Activated CD8-positive, alpha-beta T cell treated with anti-CD3 and anti-CD28 coated beads for 36 hours (primary cell): ENCODE measurements around the gene NUDT3. TPM values are rescaled to one million over a fixed set of nuclear protein-coding genes. Genes with fewer than 3 reads are reported as not detected.
A peak's percentile ranks its signal among the peaks of the same experiment; 100 is the strongest.
"Not testable (repeated sequence)": the region's sequence is repeated elsewhere in the genome, so short reads cannot be mapped to it uniquely, and the experiment has no call there.

ENCODE experiments used
- ATAC-seq: fragments of 200-7000 bp; cut with Tn5 transposase; one replicate; pipeline ENCODE4 v1.10.0; 2021; ENCODE audit warnings: mild to moderate bottlenecking, moderate library complexity
- CTCF ChIA-PET: fragments of 350-600 bp; sonication (Branson Sonifier 250); formaldehyde crosslinking; loops from one replicate; lab custom pipeline; 2021; ENCODE audit warnings: antibody characterized with exemption; lab: Charles Lee
- POLR2A ChIA-PET: fragments of 350-600 bp; sonication (Branson Sonifier 250); formaldehyde crosslinking; loops from one replicate; lab custom pipeline; 2021; ENCODE audit warnings: antibody characterized with exemption; lab: Charles Lee
- DNase-seq: peaks from one replicate; pipeline ENCODE4 v3.0.0-alpha.2; 2020
- H3K27ac Mint-ChIP-seq: one replicate; pipeline ENCODE4 v1.8.0; 2021; ENCODE audit warnings: mild to moderate bottlenecking, mixed read lengths
- H3K27me3 Mint-ChIP-seq: one replicate; pipeline ENCODE4 v1.8.0; 2021; ENCODE audit warnings: mixed read lengths
- H3K36me3 Mint-ChIP-seq: one replicate; pipeline ENCODE4 v1.8.0; 2021; ENCODE audit warnings: low read depth, mixed read lengths
- H3K4me1 Mint-ChIP-seq: one replicate; pipeline ENCODE4 v1.8.0; 2021; ENCODE audit warnings: low read depth, mixed read lengths
- H3K4me3 Mint-ChIP-seq: one replicate; pipeline ENCODE4 v1.8.0; 2021; ENCODE audit warnings: mild to moderate bottlenecking, moderate library complexity, mixed read lengths
- H3K9me3 Mint-ChIP-seq: one replicate; pipeline ENCODE4 v1.8.0; 2021; ENCODE audit warnings: mixed read lengths
- CTCF ChIP-seq: fragments of 200-600 bp; IDR thresholded peaks from one replicate; pipeline ENCODE4 v1.8.0; 2022; ENCODE audit warnings: antibody characterized with exemption, mild to moderate bottlenecking
- intact Hi-C: fragments of 100-400 bp; cut with micrococcal nuclease; formaldehyde crosslinking; loops from one replicate; pipeline ENCODE4 v1.10.0; 2022
- total RNA-seq, 2 experiments: library from RNA; stranded (reverse); gene quantifications; one replicate each; pipeline ENCODE4 v1.2.3, GENCODE V29; 2021

NUDT3 gene
- total RNA-seq, 2 experiments from 2014 or later = 15.0 to 15.2 TPM

- Mint-ChIP-seq H3K27me3 (no peaks in the 10 kb centered on the region), H3K27ac (no peak overlapping the region), H3K4me1 (no peaks in the 10 kb centered on the region), H3K36me3 (no peaks in the 10 kb centered on the region), H3K9me3 (peaks cover 3% of the 10 kb centered on the region), H3K4me3 (no peak overlapping the region)
- ChIA-PET POLR2A (no interaction called here), CTCF (no interaction called here)
- no peak for ATAC-seq
- no peak for DNase-seq
- TF ChIP-seq CTCF = no peak
- intact Hi-C loops = no loop called here
Observed at GRCh38 chr6:34260576-34261267, 131.7 kb downstream of the NUDT3 start.

DNA sequence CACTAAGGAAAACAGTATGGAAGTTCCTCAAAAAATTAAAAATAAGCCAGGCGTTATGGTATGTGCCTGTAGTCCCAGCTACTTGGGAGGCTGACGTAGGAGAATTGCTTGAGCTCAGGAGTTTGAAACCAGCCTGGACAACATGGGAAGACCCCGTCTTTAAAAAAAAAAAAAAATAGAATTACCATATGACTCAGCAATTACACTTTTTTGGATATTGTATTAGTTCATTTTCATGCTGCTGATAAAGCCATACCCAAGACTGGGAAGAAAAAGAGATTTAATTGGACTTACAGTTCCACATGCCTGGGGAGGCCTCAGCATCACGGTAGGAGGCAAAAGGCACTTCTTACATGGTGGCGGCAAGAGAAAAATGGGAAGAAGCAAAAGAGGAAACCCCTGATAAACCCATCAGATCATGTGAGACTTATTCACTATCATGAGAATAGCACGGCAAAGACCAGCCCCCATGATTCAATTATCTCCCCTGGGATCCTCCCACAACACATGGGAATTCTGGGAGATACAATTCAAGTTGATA lies 132.9 kb downstream of the NUDT3 start:
- ATAC-seq (no peak), DNase-seq (no peak)
- intact Hi-C loops = no loop called here
- Mint-ChIP-seq H3K9me3 (peaks cover 3% of the 10 kb centered on the region), H3K36me3 (no peaks in the 10 kb centered on the region), H3K4me3 (no peak overlapping the region), H3K4me1 (no peaks in the 10 kb centered on the region), H3K27me3 (no peaks in the 10 kb centered on the region), H3K27ac (no peak overlapping the region)
- CTCF ChIA-PET = no interaction called here
- no peak for TF ChIP-seq CTCF
- POLR2A ChIA-PET = no interaction called here

- H3K9me3 Mint-ChIP-seq, H3K27me3 Mint-ChIP-seq, H3K4me3 Mint-ChIP-seq, DNase-seq, CTCF ChIA-PET, ATAC-seq, H3K36me3 Mint-ChIP-seq, POLR2A ChIA-PET, H3K4me1 Mint-ChIP-seq, intact Hi-C loops, H3K27ac Mint-ChIP-seq: not testable (repeated sequence)
Observed at GRCh38 chr6:34252395-34252794, 140.1 kb downstream of the NUDT3 start.

- no peaks in the 10 kb centered on the region for H3K27me3 Mint-ChIP-seq
- H3K27ac Mint-ChIP-seq = peak overlapping the region; percentile 89
- no peak for DNase-seq
- TF ChIP-seq CTCF = no peak
- peaks cover 10% of the 10 kb centered on the region for H3K36me3 Mint-ChIP-seq
- ChIA-PET POLR2A (interaction anchor here (0.6 to 5.7 kb wide), 10 partner anchors 13 to 976 kb away, joined by 3 to 33 read pairs (median 4); partner anchors contain the start of genes HMGA1, NUDT3 and RPS10), CTCF (interaction anchor here (0.6 to 4.6 kb wide), 31 partner anchors 18 to 542 kb away, joined by 3 to 61 read pairs (median 5); partner anchors contain the start of genes BLTP3A, NUDT3 and RPS10)
- peak; percentile 38 for ATAC-seq
- intact Hi-C loops = loop anchor here (1.0 to 5.0 kb wide), 2 partner anchors 142 to 358 kb away; no protein-coding TSS in a partner anchor
- H3K4me3 Mint-ChIP-seq = peak overlapping the region; percentile 85
- no peaks in the 10 kb centered on the region for H3K9me3 Mint-ChIP-seq
- H3K4me1 Mint-ChIP-seq = peaks cover 31% of the 10 kb centered on the region
Observed at GRCh38 chr6:34249469-34250261, 142.8 kb downstream of the NUDT3 start.

- peaks cover 15% of the 10 kb centered on the region for H3K36me3 Mint-ChIP-seq
- peaks cover 38% of the 10 kb centered on the region for H3K4me1 Mint-ChIP-seq
- DNase-seq = peak; percentile 97
- peak; percentile 88 for ATAC-seq
- peak within 1 kb of the TSS; percentile 85 for H3K4me3 Mint-ChIP-seq
- H3K9me3 Mint-ChIP-seq = no peaks in the 10 kb centered on the region
- peak within 1 kb of the TSS; percentile 89 for H3K27ac Mint-ChIP-seq
- ChIA-PET POLR2A (interaction anchor here (0.6 to 5.7 kb wide), 13 partner anchors 9 to 976 kb away, joined by 3 to 33 read pairs (median 4); partner anchors contain the start of genes HMGA1 and RPS10), CTCF (interaction anchor here (0.6 to 4.6 kb wide), 29 partner anchors 12 to 543 kb away, joined by 3 to 61 read pairs (median 6); partner anchors contain the start of genes BLTP3A, HMGA1, NUDT3 and RPS10)
- H3K27me3 Mint-ChIP-seq = no peaks in the 10 kb centered on the region
- intact Hi-C loops = loop anchor here (1.0 to 5.0 kb wide), 2 partner anchors 142 to 358 kb away; no protein-coding TSS in a partner anchor
- TF ChIP-seq CTCF = peak; percentile 88
Observed at GRCh38 chr6:34248727-34249468, 143.6 kb downstream of the NUDT3 start, which contains the start of gene SMIM29. SMIM29 (minus strand) TSS chr6:34249006; CDS start chr6:34247791, 1,215 bp downstream.
